ENCODE data around the gene MYO5B.

DNA sequence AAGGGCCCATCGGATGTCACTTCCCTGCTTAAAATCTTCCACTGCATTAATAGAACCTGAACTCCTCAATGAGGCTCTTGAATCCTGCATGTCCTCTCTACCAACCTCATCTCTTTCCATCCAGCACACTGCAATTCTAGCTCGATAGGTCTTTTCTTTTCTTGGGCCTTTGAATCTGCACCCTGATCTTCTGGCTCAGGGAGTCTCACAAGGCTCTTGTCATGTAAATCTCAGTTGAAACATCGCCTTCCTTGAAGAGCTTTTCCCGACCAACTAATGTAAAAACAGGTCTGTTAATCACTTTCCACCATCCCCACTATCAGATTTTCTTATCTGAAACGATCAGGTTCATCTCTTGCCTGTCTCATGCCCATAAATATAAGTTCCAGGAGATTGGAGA, 120.5 kb downstream of the MYO5B start:
- TF ChIP-seq EZH2 (IDR thresholded peaks at IDR 0.05; ENCODE audit: borderline replicate concordance, low read length), result no peak
- no peak for TF ChIP-seq CTCF (conservative IDR thresholded peaks at IDR 0.05 in 1 of 2, IDR thresholded peaks at IDR 0.05 in 1 of 2; ENCODE audit: extremely low read depth in 1 of 2, insufficient read depth in 1 of 2, low read depth in 1 of 2, low read length in 2 of 2)

Measured in mammary epithelial cell (primary cell).